A673 (cell line): ENCODE results near the gene QKI. TPM values are rescaled to one million over a fixed set of nuclear protein-coding genes. Genes with fewer than 3 reads are reported as not detected.

Experiments
- BruUV-seq: library from RNA; stranded (reverse); fragments of 400-500 nt; replicated peaks from 2 replicates; lab custom pipeline; 2021; lab: Mats Ljungman, UMichigan
- CTCF ChIA-PET: fragments of 300-600 bp; sonication (Branson Sonifier 250); formaldehyde crosslinking; loops from one replicate; lab custom pipeline; 2022; ENCODE audit warnings: antibody characterized with exemption; lab: Charles Lee
- POLR2A ChIA-PET: fragments of 300-600 bp; sonication (Branson Sonifier 250); formaldehyde crosslinking; loops from one replicate; lab custom pipeline; 2022; ENCODE audit warnings: antibody characterized with exemption; ENCODE audit not compliant: low non-redundant PET; lab: Charles Lee
- DNase-seq: peaks from one replicate; pipeline ENCODE4 v3.0.0-alpha.2; 2015; ENCODE audit warnings: low spot score
- H3K27ac ChIP-seq: fragments of 200-600 bp; sonication (generic); 2 replicates; pipeline ENCODE4 v1.5.1; 2016; ENCODE audit warnings: mixed run types, low read depth, mild to moderate bottlenecking, mixed read lengths, antibody characterized with exemption, low read length; ENCODE audit not compliant: poor library complexity, severe bottlenecking
- H3K27me3 ChIP-seq: fragments of 200-600 bp; sonication (generic); replicated peaks from 2 replicates; pipeline ENCODE4 v1.6.1; 2017; ENCODE audit warnings: mixed run types, low read depth, mild to moderate bottlenecking, mixed read lengths, antibody characterized with exemption, low read length; ENCODE audit not compliant: insufficient read depth, poor library complexity
- H3K36me3 ChIP-seq: fragments of 200-600 bp; sonication (generic); 2 replicates; pipeline ENCODE4 v1.6.1; 2016; ENCODE audit warnings: mixed run types, mild to moderate bottlenecking, mixed read lengths, antibody characterized with exemption, low read length; ENCODE audit not compliant: insufficient read depth, poor library complexity, severe bottlenecking
- H3K4me1 ChIP-seq: fragments of 200-600 bp; sonication (generic); 2 replicates; pipeline ENCODE4 v1.6.1; 2017; ENCODE audit warnings: mixed run types, mild to moderate bottlenecking, mixed read lengths, antibody characterized with exemption, low read length; ENCODE audit not compliant: insufficient read depth, poor library complexity, severe bottlenecking
- H3K4me3 ChIP-seq: fragments of 200-600 bp; sonication (generic); 2 replicates; pipeline ENCODE4 v1.5.1; 2016; ENCODE audit warnings: low read depth, mixed run types, mild to moderate bottlenecking, mixed read lengths, low read length; ENCODE audit not compliant: poor library complexity, severe bottlenecking
- H3K9me3 ChIP-seq: fragments of 200-600 bp; sonication (generic); 2 replicates; pipeline ENCODE4 v1.6.1; 2016; ENCODE audit warnings: mixed run types, low read depth, mild to moderate bottlenecking, mixed read lengths, antibody characterized with exemption, low read length; ENCODE audit not compliant: poor library complexity, severe bottlenecking
- CTCF ChIP-seq: fragments of 300-800, 200-600 bp; sonication (generic); conservative IDR thresholded peaks from 2 replicates; pipeline ENCODE4 v1.5.1; 2017; ENCODE audit warnings: low read depth, mild to moderate bottlenecking, antibody characterized with exemption, low read length, moderate library complexity, mixed read lengths
- EZH2 ChIP-seq: fragments of 200-600 bp; sonication (generic); IDR thresholded peaks from 2 replicates; pipeline ENCODE4 v1.6.1; 2017; ENCODE audit warnings: borderline replicate concordance, low read depth, mild to moderate bottlenecking, mixed read lengths, antibody characterized with exemption, low read length; ENCODE audit not compliant: poor library complexity, severe bottlenecking
- intact Hi-C: fragments of 100-400 bp; cut with micrococcal nuclease; formaldehyde crosslinking; loops from one replicate; pipeline ENCODE4 v1.10.0; 2022; ENCODE audit not compliant: unreplicated experiment
- total RNA-seq: library from RNA; stranded (reverse); gene quantifications from 2 replicates; pipeline ENCODE4 v1.2.3, GENCODE V29; 2021

The QKI gene
- total RNA-seq, 1 experiment from 2014 or later = 128 TPM

DNA sequence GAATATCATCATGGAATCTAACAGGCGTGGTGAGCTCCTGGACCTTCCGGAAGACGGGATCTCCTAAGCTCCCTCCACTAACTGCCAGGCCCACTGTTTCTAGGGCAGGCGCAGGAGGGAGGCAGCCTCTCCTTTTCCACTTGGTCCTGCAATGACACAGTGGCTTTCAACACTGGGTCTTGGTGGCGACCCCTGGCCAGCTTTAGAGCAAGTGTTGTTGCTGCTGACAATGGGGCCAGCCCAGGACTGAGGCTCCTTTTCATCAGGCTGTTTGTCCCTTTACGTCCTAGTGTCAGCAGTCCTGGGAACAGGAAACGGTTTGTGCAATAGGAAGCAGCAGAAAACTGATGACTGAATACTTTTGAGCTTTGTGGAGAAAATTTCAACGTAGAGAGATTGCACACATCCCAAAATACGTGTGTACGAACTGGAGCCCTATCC lies 9.7 kb upstream of the QKI start:
- H3K4me1 ChIP-seq = no peaks in the 10 kb centered on the region
- intact Hi-C loops = no loop called here
- CTCF ChIA-PET = no interaction called here
- no peaks in the 10 kb centered on the region for H3K36me3 ChIP-seq
- H3K4me3 ChIP-seq = no peak overlapping the region
- DNase-seq = no peak
- no peaks in the 10 kb centered on the region for H3K9me3 ChIP-seq
- no TSS peak for BruUV-seq
- H3K27ac ChIP-seq = no peak overlapping the region
- TF ChIP-seq CTCF (no peak), EZH2 (no peak)
- POLR2A ChIA-PET = no interaction called here
- no peaks in the 10 kb centered on the region for H3K27me3 ChIP-seq

- H3K27ac ChIP-seq = no peak overlapping the region
- BruUV-seq = no TSS peak
- no peaks in the 10 kb centered on the region for H3K36me3 ChIP-seq
- intact Hi-C loops = no loop called here
- H3K9me3 ChIP-seq = no peaks in the 10 kb centered on the region
- ChIA-PET CTCF (no interaction called here), POLR2A (no interaction called here)
- H3K4me1 ChIP-seq = no peaks in the 10 kb centered on the region
- no peaks in the 10 kb centered on the region for H3K27me3 ChIP-seq
- no peak for DNase-seq
- H3K4me3 ChIP-seq = no peak overlapping the region
- TF ChIP-seq EZH2 = no peak
- no peak for TF ChIP-seq CTCF
Measured at GRCh38 chr6:163405412-163406309, 8.9 kb upstream of the QKI start.

DNA sequence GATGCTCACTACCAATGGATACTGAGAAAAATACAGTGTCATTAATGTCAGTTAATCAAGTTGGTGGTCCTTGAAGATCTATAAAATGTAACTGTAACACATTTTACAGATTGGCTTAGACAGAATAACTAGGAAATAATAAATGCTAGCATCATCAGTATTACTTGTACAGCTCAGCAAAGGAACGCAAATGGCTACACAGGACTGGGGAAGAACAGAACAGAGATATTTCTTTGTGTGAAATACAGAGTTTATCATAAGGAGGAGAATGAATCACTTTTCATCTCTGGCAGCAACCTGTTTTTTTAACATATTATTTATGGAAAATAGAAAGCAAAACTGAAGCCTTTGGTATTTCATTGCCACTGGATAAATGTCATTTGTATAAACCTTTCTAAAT lies 8.2 kb upstream of the QKI start:
- CTCF ChIA-PET = no interaction called here
- no peak overlapping the region for H3K4me3 ChIP-seq
- TF ChIP-seq EZH2 (no peak), CTCF (no peak)
- no peaks in the 10 kb centered on the region for H3K27me3 ChIP-seq
- no peaks in the 10 kb centered on the region for H3K36me3 ChIP-seq
- POLR2A ChIA-PET = no interaction called here
- no peak for DNase-seq
- no peak overlapping the region for H3K27ac ChIP-seq
- no peaks in the 10 kb centered on the region for H3K9me3 ChIP-seq
- H3K4me1 ChIP-seq = no peaks in the 10 kb centered on the region
- intact Hi-C loops = no loop called here
- no TSS peak for BruUV-seq
